Trophoblast cell (in vitro differentiated cells and primary cell): ENCODE results near the gene IGSF9.

Experiments
- DNase-seq, 2 donors: peaks; one replicate each; pipeline ENCODE4 v3.0.0-alpha.2; 2016
- H2AFZ ChIP-seq: 2 replicates; pipeline ENCODE4 v1.6.1; 2013; ENCODE audit warnings: low read length, moderate library complexity, mild to moderate bottlenecking; ENCODE audit not compliant: insufficient read depth, poor library complexity
- H2AK5ac ChIP-seq: 2 replicates; pipeline ENCODE4 v1.6.1; 2013; ENCODE audit warnings: mild to moderate bottlenecking, low read length
- H2BK120ac ChIP-seq: 2 replicates; pipeline ENCODE4 v1.6.1; 2013; ENCODE audit warnings: low read length, mild to moderate bottlenecking, moderate library complexity; ENCODE audit not compliant: insufficient read depth, poor library complexity
- H2BK12ac ChIP-seq: 2 replicates; pipeline ENCODE4 v1.6.1; 2013; ENCODE audit warnings: mild to moderate bottlenecking, low read length, moderate library complexity
- H2BK5ac ChIP-seq: 2 replicates; pipeline ENCODE4 v1.6.1; 2013; ENCODE audit warnings: low read length, low read depth, moderate library complexity, mild to moderate bottlenecking; ENCODE audit not compliant: poor library complexity
- H3K14ac ChIP-seq: 2 replicates; pipeline ENCODE4 v1.6.1; 2013; ENCODE audit warnings: mild to moderate bottlenecking, low read length
- H3K18ac ChIP-seq: 2 replicates; pipeline ENCODE4 v1.6.1; 2013; ENCODE audit warnings: mild to moderate bottlenecking, low read length
- H3K23ac ChIP-seq: 2 replicates; pipeline ENCODE4 v1.6.1; 2013; ENCODE audit warnings: low read length
- H3K27ac ChIP-seq: 2 replicates; pipeline ENCODE4 v1.5.1; 2013; ENCODE audit warnings: low read depth, mild to moderate bottlenecking, inconsistent platforms, low read length, moderate library complexity
- H3K27me3 ChIP-seq: 2 replicates; pipeline ENCODE4 v1.6.1; 2013; ENCODE audit warnings: inconsistent platforms, mild to moderate bottlenecking, low read length, moderate library complexity; ENCODE audit not compliant: insufficient read depth
- H3K36me3 ChIP-seq, 2 experiments: 1 replicate in 1 of 2; 2 replicates in 1 of 2; pipeline ENCODE4 v1.6.1; 2013; ENCODE audit warnings: low read length in 2 of 2, mild to moderate bottlenecking in 2 of 2, moderate library complexity in 1 of 2; ENCODE audit not compliant: insufficient read depth in 2 of 2, control insufficient read depth in 1 of 2
- H3K4ac ChIP-seq: 2 replicates; pipeline ENCODE4 v1.6.1; 2013; ENCODE audit warnings: low read depth, mild to moderate bottlenecking, low read length, moderate library complexity
- H3K4me1 ChIP-seq, 2 experiments: 1 replicate in 1 of 2; 2 replicates in 1 of 2; pipeline ENCODE4 v1.6.1; 2013; ENCODE audit warnings: low read length in 2 of 2, mild to moderate bottlenecking in 2 of 2, moderate library complexity in 1 of 2; ENCODE audit not compliant: insufficient read depth in 2 of 2, control insufficient read depth in 1 of 2
- H3K4me2 ChIP-seq: 2 replicates; pipeline ENCODE4 v1.6.1; 2013; ENCODE audit warnings: inconsistent platforms, mild to moderate bottlenecking, low read length, moderate library complexity
- H3K4me3 ChIP-seq: 2 replicates; pipeline ENCODE4 v1.5.1; 2013; ENCODE audit warnings: mild to moderate bottlenecking, low read depth, low read length, inconsistent platforms
- H3K79me1 ChIP-seq: one replicate; pipeline ENCODE4 v1.6.1; 2013; ENCODE audit warnings: low read length
- H3K79me2 ChIP-seq: 2 replicates; pipeline ENCODE4 v1.6.1; 2013; ENCODE audit warnings: low read length, mild to moderate bottlenecking; ENCODE audit not compliant: control insufficient read depth, insufficient read depth, poor library complexity
- H3K9ac ChIP-seq: 2 replicates; pipeline ENCODE4 v1.6.1; 2013; ENCODE audit warnings: mild to moderate bottlenecking, low read length
- H3K9me3 ChIP-seq: 2 replicates; pipeline ENCODE4 v1.6.1; 2013; ENCODE audit warnings: low read depth, mild to moderate bottlenecking, control low read depth, inconsistent platforms, low read length; ENCODE audit not compliant: insufficient read depth
- H4K12ac ChIP-seq: 2 replicates; pipeline ENCODE4 v1.6.1; 2013; ENCODE audit warnings: low read depth, mild to moderate bottlenecking, low read length, moderate library complexity
- H4K8ac ChIP-seq: 2 replicates; pipeline ENCODE4 v1.6.1; 2013; ENCODE audit warnings: low read depth, mild to moderate bottlenecking, low read length, moderate library complexity
- H4K91ac ChIP-seq: one replicate; pipeline ENCODE4 v1.6.1; 2013; ENCODE audit warnings: low read depth, mild to moderate bottlenecking, low read length, moderate library complexity
- WGBS: extraction: QIAGEN DNeasy Blood & Tissue Kit; methylation state at CpG from one replicate; pipeline ENCODE4 v1.1.7; 2013; ENCODE audit warnings: missing lambda C conversion rate; ENCODE audit not compliant: insufficient read length, insufficient coverage; ENCODE audit errors: extremely low coverage; 5-methylcytosine and 5-hydroxymethylcytosine counted together

The IGSF9 gene

DNA sequence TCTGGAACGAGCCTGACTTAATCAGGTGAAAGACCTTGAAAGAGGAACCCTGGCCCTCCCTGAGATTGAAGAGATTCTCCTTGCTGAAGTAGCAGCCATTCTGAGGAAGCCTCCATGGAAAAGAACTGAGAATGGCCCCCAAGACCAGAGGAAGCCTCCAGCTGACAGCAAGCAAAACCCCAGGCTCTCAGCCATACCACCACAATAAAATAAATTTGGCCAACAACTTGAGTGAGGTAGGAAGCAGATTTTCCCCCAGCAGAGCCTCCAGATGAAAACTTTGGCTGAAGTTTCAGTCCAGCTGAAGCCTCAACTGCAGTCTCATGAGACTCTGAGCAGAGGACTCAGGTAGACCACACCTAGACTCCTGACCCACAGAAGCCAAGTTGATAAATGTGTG lies 42.6 kb upstream of the IGSF9 start:
- Histone ChIP-seq H4K8ac (no peak overlapping the region), H3K9me3 (no peaks in the 10 kb centered on the region), H3K14ac (no peak overlapping the region), H3K79me1 (no peaks in the 10 kb centered on the region), H3K4me3 (no peak overlapping the region), H3K79me2 (no peaks in the 10 kb centered on the region), H3K27me3 (no peaks in the 10 kb centered on the region), H3K4me1 (no peaks in the 10 kb centered on the region), H3K36me3 (no peaks in the 10 kb centered on the region), H3K4me2 (no peak overlapping the region), H3K4ac (no peak overlapping the region), H4K91ac (no peak overlapping the region), H2BK12ac (no peak overlapping the region), H3K18ac (no peak overlapping the region), H3K27ac (no peak overlapping the region), H2AFZ (no peak overlapping the region), H4K12ac (no peak overlapping the region), H2BK120ac (no peak overlapping the region), H2AK5ac (no peak overlapping the region), H3K9ac (no peak overlapping the region), H2BK5ac (no peak overlapping the region), H3K23ac (no peak overlapping the region)
- no peak for DNase-seq
- no CpG with 5 or more reads among the region's 1 CpG for WGBS

- Histone ChIP-seq H4K8ac (no peak overlapping the region), H3K4me3 (no peak overlapping the region), H3K27ac (no peak overlapping the region), H3K9me3 (no peaks in the 10 kb centered on the region), H2BK5ac (no peak overlapping the region), H3K4me1 (no peaks in the 10 kb centered on the region), H3K23ac (no peak overlapping the region), H3K36me3 (no peaks in the 10 kb centered on the region), H3K18ac (no peak overlapping the region), H3K79me2 (no peaks in the 10 kb centered on the region), H3K27me3 (no peaks in the 10 kb centered on the region), H4K91ac (no peak overlapping the region), H2AFZ (no peak overlapping the region), H3K14ac (no peak overlapping the region), H3K4me2 (no peak overlapping the region), H2BK12ac (no peak overlapping the region), H3K9ac (no peak overlapping the region), H4K12ac (no peak overlapping the region), H2AK5ac (no peak overlapping the region), H3K79me1 (no peaks in the 10 kb centered on the region), H2BK120ac (no peak overlapping the region), H3K4ac (no peak overlapping the region)
- no peak for DNase-seq
- no CpG with 5 or more reads among the region's 4 CpGs for WGBS
Observed at GRCh38 chr1:159987186-159987585, 41.8 kb upstream of the IGSF9 start.

- Histone ChIP-seq H2BK5ac (no peak overlapping the region), H3K18ac (no peak overlapping the region), H3K4ac (no peak overlapping the region), H3K79me1 (no peaks in the 10 kb centered on the region), H3K4me1 (no peaks in the 10 kb centered on the region), H3K4me3 (no peak overlapping the region), H3K79me2 (no peaks in the 10 kb centered on the region), H2AFZ (no peak overlapping the region), H3K27me3 (no peaks in the 10 kb centered on the region), H3K27ac (no peak overlapping the region), H2BK12ac (no peak overlapping the region), H3K9me3 (no peaks in the 10 kb centered on the region), H4K8ac (no peak overlapping the region), H3K4me2 (no peak overlapping the region), H2AK5ac (no peak overlapping the region), H2BK120ac (no peak overlapping the region), H3K36me3 (no peaks in the 10 kb centered on the region), H3K9ac (no peak overlapping the region), H4K12ac (no peak overlapping the region), H4K91ac (no peak overlapping the region), H3K23ac (no peak overlapping the region), H3K14ac (no peak overlapping the region)
- WGBS: no CpG with 5 or more reads among the region's 1 CpG
- DNase-seq: no peak
Observed at GRCh38 chr1:159986531-159986930, 41.1 kb upstream of the IGSF9 start.

DNA sequence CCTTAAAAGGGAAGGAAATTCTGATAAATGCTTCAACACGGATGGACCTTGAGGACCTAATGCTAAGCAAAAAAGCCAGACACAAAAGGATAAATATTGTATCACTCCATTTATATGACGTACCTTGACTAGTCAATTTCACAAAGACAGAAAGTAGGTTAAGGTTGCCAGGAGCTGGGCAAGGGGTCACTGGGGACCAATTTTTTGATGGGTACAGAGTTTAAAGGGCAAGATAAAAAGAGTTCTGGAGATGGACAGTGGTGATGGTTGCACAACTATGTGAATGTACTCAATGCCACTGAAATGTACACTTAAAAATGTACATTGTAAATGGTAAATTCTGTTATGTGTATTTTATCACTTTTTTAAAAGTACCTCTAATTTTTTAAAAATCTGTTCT lies 40.7 kb upstream of the IGSF9 start:
- no CpG with 5 or more reads among the region's 2 CpGs for WGBS
- H3K14ac ChIP-seq: no peak overlapping the region
- no peaks in the 10 kb centered on the region for H3K36me3 ChIP-seq
- H2AK5ac ChIP-seq: no peak overlapping the region
- H2BK120ac ChIP-seq: no peak overlapping the region
- no peaks in the 10 kb centered on the region for H3K27me3 ChIP-seq
- no peaks in the 10 kb centered on the region for H3K79me2 ChIP-seq
- no peaks in the 10 kb centered on the region for H3K9me3 ChIP-seq
- H3K4me3 ChIP-seq: no peak overlapping the region
- no peak overlapping the region for H2BK12ac ChIP-seq
- H3K27ac ChIP-seq: no peak overlapping the region
- H3K4ac ChIP-seq: no peak overlapping the region
- H3K9ac ChIP-seq: no peak overlapping the region
- no peaks in the 10 kb centered on the region for H3K4me1 ChIP-seq
- no peak overlapping the region for H2BK5ac ChIP-seq
- H4K91ac ChIP-seq: no peak overlapping the region
- no peak overlapping the region for H3K23ac ChIP-seq
- no peak overlapping the region for H3K4me2 ChIP-seq
- no peaks in the 10 kb centered on the region for H3K79me1 ChIP-seq
- H4K8ac ChIP-seq: no peak overlapping the region
- no peak overlapping the region for H3K18ac ChIP-seq
- H4K12ac ChIP-seq: no peak overlapping the region
- DNase-seq: no peak
- no peak overlapping the region for H2AFZ ChIP-seq
